ENCODE data around the gene HSD17B13.
A peak's percentile ranks its signal among the peaks of the same experiment; 100 is the strongest.

HSD17B13 gene

DNA sequence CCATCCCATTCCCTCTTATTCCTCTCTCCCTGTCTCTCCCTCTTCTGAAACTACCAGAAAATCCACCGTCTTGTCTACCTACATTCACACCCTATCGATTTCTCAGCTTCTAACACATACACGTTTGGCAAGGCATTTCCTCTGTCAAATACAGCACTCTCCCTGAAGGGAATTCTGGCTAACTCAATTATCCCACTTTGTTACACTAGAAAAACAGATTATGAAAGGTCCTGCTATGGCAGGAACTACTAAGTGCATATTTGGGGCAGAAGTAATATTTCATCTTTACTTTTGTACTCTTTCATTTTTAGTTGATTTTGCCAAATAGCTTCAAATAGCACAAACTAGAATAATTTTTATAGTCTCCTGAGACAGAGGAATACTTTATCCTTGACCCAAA lies 55.7 kb downstream of the HSD17B13 start:
- H3K27me3 Mint-ChIP-seq: peaks cover 6% of the 10 kb centered on the region
- H3K9me3 Mint-ChIP-seq: peaks cover 5% of the 10 kb centered on the region
- DNase-seq (no peak), ATAC-seq (no peak)
- H3K27ac Mint-ChIP-seq: no peak overlapping the region
- no peaks in the 10 kb centered on the region for H3K4me1 Mint-ChIP-seq
- H3K36me3 Mint-ChIP-seq (ENCODE audit: low read depth): no peaks in the 10 kb centered on the region
- H3K4me3 Mint-ChIP-seq: no peak overlapping the region

DNA sequence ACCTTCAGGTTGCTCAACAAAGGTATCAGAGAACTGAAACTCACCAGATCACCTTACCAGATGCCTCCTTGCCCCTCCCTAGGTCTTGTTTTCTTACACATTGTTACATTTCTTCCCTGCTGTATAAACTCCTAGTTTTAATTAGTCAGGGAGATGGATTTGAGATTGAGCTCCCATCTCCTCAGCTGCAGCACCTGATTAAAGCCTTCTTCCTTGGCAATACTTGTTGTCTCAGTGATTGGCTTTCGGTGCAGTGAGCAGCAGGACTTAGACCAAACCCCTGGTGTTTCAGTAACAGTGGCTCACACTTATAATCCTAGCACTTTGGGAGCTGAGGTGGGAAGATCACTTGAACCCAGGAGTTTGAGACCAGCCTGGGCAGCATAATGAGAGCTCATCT lies 59.8 kb downstream of the HSD17B13 start:
- no peak for ATAC-seq
- peaks cover 5% of the 10 kb centered on the region for H3K9me3 Mint-ChIP-seq

DNA sequence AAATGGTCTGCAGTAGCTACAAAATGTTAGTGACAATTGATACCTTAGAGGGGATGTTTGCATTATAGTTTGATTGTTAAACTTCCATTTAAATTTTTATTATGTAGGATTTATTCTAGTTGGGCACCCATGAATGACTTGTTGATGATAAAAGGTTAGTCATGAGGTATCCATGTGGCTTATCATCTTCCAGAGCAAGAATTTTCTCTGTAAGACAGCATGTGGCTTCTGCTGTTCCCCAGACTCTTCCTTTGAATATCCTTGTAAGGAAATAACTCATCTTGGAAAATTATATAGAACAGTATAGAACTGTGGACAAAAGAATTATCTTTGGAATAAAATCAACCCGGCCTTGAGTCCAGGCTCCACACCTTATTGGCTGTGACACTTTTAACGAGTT lies 62.2 kb downstream of the HSD17B13 start:
- H3K4me1 Mint-ChIP-seq: peaks cover 5% of the 10 kb centered on the region
- no peak overlapping the region for H3K4me3 Mint-ChIP-seq
- peaks cover 11% of the 10 kb centered on the region for H3K9me3 Mint-ChIP-seq
- no peaks in the 10 kb centered on the region for H3K36me3 Mint-ChIP-seq (ENCODE audit: low read depth)
- DNase-seq: no peak
- H3K27ac Mint-ChIP-seq: no peak overlapping the region
- peaks cover 6% of the 10 kb centered on the region for H3K27me3 Mint-ChIP-seq
- no peak for ATAC-seq

More for the DNA sequence above, 59.8 kb downstream of the HSD17B13 start:
- Mint-ChIP-seq H3K4me3 (no peak overlapping the region), H3K4me1 (peaks cover 5% of the 10 kb centered on the region), H3K36me3 (ENCODE audit: low read depth) (no peaks in the 10 kb centered on the region), H3K27ac (no peak overlapping the region), H3K27me3 (peaks cover 6% of the 10 kb centered on the region)
- no peak for DNase-seq

DNA sequence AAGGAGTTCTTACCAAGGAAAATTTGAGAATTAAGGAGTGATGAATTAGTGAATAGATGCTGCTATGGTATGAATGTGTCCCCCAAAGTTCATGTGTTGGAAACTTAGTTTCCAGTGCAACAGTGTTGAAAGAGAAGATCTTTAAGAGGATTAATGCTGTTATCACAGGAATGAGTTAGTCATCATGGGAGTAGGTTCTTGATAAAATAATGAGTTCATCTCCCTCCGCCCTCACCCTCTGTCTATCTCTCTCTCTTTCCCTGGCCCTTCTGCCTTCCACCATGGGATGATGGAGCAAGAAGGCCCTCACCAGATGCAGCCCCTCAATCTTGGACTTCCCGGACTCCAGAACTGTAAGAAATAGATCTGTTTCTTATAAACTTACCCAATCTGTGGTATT lies 64.0 kb downstream of the HSD17B13 start:
- Mint-ChIP-seq H3K36me3 (ENCODE audit: low read depth) (no peaks in the 10 kb centered on the region), H3K9me3 (peaks cover 11% of the 10 kb centered on the region), H3K27me3 (peaks cover 6% of the 10 kb centered on the region), H3K4me3 (no peak overlapping the region), H3K4me1 (peaks cover 5% of the 10 kb centered on the region), H3K27ac (peak overlapping the region; percentile 20)
- ATAC-seq (peak; percentile 43), DNase-seq (no peak)

DNA sequence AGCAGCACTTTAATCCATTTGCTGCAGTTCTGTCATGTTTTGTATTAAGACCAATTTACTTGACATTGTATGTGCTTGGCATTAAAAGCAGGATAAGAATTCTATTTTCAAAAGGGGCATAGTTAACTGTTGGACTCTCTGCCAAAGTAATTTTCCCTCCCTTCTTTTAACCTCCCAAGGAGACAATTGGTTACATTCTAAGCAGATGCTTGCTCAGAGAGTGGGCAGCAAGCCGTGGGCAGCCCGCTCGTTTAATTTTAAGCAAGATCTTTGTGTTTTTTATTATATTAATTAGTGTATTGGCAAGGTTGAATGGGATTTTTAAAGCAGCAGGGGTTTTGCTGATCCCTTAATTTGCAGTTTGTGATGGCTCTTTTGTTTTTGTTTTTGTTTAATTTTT lies 65.2 kb downstream of the HSD17B13 start:
- no peak for ATAC-seq
- Mint-ChIP-seq H3K9me3 (peaks cover 6% of the 10 kb centered on the region), H3K27ac (no peak overlapping the region), H3K27me3 (no peaks in the 10 kb centered on the region), H3K4me1 (peaks cover 5% of the 10 kb centered on the region), H3K4me3 (no peak overlapping the region), H3K36me3 (ENCODE audit: low read depth) (no peaks in the 10 kb centered on the region)
- no peak for DNase-seq

DNA sequence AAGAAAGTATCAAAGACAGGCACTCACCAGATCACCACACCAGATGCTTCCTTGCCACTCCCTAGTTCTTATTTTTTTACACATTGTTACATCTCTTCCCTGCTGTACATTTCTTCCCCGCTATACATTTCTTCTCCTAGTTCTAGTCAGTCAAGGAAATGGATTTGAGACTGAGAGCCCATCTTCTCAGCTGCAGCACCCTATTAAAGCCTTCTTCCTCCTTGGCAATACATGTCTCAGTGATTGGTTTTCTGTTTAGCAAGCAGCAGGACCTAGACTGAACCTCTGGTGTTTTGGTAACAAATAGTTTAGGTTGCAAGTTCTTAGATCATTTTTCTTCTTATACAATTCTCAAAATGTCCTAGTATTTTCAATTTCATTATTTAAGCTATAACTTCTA lies 66.9 kb downstream of the HSD17B13 start:
- Mint-ChIP-seq H3K27me3 (no peaks in the 10 kb centered on the region), H3K27ac (no peak overlapping the region), H3K4me3 (no peak overlapping the region), H3K36me3 (ENCODE audit: low read depth) (no peaks in the 10 kb centered on the region), H3K4me1 (peaks cover 5% of the 10 kb centered on the region), H3K9me3 (peaks cover 6% of the 10 kb centered on the region)
- no peak for DNase-seq
- no peak for ATAC-seq

All from activated naive CD8-positive, alpha-beta T cell treated with anti-CD3 and anti-CD28 coated beads, Interleukin-2, amount 50 U/mL, for 24 hours (primary cell).